Ureter (tissue), 1 donor: ENCODE data around the gene C19orf38. TPM values are rescaled to one million over a fixed set of nuclear protein-coding genes. Genes with fewer than 3 reads are reported as not detected.
"Not testable (repeated sequence)": the region's sequence is repeated elsewhere in the genome, so short reads cannot be mapped to it uniquely, and the experiment has no call there.

Experiments
- DNase-seq: peaks from one replicate; pipeline ENCODE4 v3.0.0-alpha.2; 2020; ENCODE audit warnings: low spot score
- total RNA-seq: library from RNA; stranded (reverse); gene quantifications from one replicate; pipeline ENCODE4 v1.2.4, GENCODE V29; 2023
- donor health status: DM: yes; HTN: yes; CAD: no.

The C19orf38 gene
- total RNA-seq, 1 donor from 2014 or later, result 0.99 TPM

DNA sequence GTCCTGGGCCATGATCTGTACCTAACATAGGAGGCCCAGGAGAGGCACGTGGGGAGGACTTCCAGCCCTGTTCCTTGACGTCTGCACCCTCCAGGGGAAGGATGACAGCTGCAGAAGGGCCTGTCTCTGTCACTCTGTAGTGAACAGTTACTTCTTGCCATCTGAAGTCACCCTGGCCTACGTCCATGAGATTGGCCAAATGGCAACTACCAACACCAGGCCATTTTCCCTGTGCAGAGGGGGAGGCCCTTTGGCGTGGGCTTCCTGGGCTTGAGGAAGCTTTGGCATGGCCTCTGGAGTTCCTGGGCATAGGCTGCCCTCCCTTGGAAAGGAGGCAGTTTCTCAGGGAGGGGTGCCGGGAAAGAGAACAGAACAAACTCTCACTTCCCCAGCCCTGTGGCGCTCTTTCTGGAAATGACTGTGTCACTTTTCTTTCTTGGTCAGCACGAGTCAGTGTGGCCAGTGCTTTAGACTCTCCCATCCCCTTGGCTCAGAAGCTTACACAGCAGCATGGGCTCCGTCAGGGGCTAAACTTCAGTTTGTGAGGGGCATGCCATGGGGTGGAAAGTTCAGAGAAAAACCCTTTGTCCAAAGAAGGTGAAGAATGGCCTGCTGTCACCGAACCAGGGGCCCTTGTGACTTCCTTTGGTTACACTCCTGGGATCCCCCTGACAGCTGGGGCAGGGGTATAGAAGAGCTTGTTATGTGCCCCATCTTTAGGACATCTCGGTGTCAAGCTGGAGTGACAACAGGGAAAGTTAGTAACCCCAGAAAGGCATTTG, 28.4 kb downstream of the C19orf38 start:
- DNase-seq, result no peak

DNA sequence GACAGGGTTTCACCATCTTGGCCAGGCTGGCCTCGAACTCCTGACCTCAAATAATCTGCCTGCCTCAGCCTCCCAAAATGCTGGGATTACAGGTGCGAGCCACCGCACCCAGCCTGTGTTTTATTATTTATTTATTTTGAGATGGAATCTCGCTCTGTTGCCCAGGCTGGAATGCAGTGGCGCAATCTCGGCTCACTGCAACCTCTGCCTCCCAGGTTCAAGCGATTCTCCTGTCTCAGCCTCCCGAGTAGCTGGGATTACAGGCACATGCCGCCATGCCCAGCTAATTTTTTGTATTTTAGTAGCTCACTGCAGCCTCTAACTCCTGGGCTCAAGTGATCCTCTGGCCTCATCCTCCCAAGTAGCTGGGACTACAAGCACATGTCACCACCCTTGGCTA, 29.4 kb downstream of the C19orf38 start:
- DNase-seq, result not testable (repeated sequence)

DNA sequence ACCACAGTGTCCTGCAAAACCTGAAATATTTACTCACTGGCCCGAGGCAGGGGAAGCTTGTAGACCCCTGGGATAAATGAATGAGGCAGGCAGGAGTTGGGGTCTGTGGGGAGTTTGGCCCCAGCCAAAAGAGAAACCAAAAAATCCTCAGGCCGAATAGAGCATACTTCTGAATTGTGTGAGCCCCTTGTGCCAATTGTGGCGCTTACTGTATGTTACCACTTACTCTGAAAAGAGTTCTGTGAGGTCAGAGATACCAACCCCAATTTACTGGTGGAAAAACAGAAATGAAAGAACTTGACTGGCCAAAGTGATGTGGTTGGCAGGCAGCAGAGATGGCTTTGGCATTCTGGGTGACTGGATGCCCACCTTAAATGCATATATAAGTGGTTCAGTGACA, 30.0 kb downstream of the C19orf38 start:
- DNase-seq, result no peak

DNA sequence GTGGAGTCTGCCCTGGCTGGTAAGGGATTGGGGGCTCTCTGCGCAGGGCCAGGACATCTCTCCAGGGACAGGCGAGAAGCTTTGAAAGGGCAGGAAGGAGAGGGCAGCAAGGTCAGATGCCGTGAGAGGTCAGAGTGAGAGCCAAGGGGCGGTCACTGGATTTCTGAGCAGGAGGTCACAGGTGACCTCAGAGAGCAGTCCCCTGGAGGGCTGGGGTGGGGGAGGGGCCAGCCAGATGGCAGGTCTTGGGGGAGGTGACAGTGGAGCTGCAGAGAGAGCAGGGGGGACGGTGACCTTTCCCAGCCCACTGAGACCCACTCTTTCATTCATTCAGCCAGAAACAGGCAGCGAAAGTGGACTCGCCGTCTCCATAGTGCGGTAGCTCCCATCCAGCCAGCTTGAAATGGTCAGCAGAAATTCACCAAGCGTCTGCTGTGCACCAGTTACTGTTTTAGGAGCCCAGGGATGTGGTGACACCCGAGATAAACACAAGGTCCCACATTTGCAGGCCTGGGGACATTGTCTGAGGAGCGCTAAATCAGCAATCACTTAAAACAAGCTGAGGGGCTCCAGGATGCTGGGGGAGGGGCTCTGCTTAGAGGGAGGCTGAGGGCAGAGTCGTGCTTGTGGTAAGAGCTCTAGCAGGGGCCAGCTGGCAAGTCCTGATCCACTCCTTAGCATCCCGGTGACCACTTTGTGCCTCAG, 33.3 kb downstream of the C19orf38 start:
- no peak for DNase-seq

DNA sequence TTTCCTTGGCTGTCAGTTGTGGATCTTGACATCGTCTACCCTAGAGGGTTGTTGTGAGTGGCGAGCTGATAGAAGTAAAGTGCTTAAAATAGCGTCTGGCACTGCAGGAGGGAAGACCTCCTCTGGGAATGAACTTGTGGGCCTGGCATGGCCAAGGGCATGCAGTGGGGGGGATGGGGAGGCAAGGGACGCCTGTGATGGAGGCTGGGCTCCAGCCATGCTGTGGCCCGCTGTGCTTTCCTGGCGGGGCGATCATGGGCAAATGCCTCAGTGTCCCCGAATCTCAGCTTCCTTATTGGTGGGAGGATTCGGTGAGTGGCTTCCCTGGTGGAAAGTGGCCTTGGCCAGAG, 33.9 kb downstream of the C19orf38 start:
- no peak for DNase-seq

DNA sequence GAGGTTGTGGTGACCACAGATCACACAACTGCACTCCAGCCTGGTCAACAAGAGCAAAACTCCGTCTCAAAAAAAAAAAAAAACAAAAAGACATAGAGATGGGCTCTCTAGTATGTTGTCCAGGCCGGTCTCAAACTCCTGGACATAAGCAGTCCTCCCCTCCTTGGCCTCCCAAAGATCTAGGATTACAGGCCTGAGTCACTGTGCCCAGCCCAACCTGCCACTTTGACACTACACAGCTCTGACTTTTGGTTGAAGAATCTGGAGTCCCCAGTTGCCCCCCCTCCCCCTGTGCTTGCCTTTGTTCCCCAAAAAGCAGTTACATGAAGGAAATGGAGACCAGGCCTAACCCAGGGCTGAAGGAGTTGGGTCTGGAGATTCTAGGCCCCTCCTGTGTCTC, 36.1 kb downstream of the C19orf38 start:
- DNase-seq, result no peak

DNA sequence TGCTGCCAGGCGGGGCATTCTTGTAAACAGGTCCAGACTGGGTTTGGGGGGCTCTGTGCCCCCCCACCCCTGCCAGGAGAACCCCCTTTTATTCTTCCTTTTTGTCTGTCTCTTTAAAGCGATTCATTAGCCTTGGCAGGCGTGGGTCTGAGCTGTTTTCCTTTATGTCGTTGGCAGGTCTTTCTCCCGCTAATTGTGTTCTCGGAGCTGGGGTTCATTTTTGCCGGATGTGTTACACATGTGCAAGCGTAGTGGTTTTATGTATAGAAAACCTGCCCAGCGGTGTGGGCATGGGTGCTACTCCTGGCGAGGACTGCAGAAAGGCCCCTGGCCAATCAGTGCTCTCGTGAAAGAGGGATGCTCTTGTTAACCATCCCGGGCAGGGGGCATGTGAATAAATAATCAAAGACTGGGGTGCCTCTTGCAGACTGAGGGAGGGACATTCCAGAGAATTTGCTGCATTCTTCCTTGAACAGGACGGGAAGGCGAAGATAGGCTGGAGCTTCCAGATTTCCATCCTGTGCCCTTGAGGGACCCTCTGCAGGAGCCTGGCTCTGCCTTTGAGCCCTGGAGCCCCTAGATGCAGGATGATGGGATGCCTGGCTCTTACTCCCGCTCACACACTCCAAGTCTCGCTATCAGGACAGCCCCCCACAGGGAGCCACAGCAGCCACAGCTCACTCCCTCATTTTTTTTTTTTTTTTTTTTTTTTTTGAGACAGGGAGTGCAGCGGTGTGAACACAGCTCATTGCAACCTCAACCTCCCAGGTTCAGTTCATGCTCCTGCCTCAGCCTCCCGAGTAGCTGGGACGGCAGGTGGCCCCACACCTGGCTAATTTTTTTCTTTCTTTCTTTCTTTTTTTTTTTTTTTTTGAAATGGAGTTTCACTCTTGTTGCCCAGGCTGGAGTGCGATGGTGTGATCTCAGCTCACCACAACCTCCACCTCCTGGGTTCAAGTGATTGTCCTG, 37.3 kb downstream of the C19orf38 start:
- DNase-seq, result no peak

DNA sequence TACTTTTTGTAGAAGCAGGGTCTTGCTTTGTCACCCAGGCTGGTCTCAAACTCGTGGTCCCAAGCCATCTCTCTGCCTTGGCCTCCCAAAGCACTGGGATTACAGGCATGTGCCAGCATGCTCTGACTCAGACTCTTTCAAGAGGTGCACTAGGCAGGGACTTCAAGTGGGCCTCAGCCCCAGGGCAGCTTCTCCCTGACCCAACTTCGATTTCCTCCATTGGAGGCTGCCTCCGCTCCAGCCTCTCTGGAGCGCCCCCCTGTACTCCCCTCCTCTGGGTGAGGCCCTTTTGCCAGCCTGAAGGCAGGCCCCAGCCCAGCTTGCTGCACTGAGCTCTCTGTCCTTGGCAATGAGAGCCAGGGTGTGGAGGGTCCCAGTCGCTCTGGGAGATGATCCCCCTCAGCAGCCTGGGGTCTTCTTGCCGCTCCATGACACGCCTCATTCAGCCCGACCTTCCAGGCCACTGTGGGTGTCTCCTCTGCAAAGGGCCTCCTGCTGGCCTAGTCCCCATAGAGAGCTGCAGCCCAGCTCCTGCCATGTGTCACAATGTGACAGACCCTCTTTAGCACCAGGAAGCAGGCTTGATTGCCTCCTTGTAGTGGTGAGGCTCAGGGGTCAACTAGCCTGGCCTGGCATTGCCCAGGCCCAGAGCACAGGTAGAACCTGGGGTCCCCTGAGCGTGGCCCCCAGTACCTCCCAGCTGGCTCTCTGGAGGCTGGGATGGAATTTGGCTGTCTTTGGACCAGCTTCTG, 39.6 kb downstream of the C19orf38 start:
- no peak for DNase-seq

DNA sequence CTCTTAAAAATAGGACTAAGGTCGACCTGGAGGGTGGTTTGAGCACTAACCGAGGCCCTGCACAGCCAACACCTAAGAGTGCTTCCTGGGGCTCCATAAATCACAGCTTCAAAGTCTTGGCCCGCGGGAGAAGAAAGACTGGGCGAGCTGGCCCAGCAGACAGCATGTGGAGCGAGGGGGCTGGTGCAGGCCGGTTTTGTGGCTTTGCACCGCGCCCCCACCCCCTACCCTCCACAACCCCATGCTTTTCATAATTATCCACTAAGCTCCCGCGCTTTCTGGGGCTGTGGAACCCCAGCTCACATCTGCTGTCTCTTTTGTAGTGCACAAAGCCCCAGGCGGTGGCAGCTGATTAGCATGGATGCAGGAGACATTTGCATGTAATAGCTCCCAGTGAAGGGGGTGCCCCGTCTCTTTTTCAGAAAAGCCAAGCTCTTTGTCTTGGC, 40.2 kb downstream of the C19orf38 start:
- no peak for DNase-seq

DNA sequence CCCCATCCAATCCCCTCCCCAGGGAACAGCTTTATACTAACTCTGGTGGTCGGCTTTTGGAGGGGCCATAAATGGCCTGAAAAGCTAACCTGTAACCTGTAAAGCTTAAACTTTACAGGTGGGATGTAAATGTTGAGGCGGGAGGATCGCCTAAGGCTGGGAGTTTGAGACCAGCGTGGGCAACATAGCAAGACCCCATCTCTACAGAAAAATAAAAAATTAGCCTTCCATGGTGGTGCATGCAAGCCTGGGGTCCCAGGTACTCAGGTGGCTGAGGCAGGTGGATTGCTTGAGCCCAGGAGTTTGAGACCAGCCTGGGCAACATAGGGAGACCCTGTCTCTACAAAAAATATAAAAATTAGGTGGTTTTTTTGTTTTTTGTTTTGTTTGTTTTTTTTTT, 41.7 kb downstream of the C19orf38 start:
- DNase-seq, result no peak

DNA sequence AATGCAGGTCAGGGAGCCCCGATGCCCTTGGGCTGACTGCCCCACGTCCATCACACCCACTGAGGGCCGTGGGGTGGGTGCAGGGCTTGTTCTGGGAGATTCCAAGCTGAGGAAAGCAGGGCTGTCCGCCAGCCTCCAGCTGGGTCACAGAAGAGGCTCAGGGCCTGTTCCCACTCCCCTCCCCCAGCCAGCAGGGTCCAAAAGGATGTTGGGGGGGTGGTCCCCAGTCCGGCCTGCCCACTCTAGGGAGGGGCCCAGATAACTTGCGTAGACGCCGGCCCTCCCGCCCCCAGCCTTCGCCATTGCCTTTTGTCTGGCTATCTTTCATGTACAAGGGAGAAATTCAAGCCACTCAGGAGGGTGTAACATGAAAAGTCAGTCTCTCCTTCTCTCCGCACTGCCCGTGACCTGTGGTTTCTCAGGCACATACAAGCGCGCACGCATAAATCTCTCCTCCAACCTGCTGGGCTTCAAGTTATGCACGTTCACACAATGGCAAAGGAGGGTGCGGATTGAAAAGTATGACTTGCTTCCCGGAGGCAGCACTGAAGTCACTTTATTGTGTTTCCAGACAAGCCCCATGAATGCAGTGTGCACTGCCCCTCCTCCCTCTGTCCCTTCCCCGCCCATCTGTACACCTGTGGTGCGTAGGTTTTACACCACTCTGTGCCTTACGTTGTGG, 43.3 kb downstream of the C19orf38 start:
- DNase-seq, result no peak

DNA sequence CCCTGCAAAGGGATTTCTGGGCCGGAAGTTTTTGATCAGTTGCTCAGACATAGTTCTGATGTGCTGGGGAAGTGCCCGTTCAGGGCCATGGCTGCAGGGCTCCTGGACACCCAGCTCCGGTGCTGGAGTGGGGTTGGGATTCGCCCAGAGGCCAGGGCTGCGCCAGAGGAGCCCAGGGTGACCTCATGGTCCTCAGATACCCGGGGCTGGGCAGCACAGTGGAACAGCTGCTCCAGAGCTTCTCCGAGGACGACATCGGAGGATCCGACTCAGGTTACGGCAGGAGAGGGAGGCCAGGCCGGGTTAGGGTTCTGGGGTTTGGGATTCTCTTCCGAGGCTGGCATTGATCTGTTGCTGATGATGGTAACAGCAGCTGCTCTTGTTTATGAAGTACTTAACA, 44.0 kb downstream of the C19orf38 start:
- no peak for DNase-seq

DNA sequence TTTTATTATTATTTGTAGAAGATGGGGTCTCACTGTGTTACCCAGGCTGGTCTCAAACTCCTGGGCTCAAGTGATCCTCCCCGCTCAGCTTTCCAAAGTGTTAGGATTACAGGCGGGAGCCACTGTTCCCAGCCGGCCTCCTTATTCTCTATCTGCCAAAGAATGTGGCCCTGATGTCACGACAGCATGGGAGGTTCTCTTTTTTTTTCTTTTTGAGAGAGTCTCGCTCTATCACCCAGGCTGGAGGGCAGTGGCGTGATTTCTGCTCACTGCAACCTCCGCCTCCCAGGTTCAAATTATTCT, 46.6 kb downstream of the C19orf38 start:
- DNase-seq, result no peak

DNA sequence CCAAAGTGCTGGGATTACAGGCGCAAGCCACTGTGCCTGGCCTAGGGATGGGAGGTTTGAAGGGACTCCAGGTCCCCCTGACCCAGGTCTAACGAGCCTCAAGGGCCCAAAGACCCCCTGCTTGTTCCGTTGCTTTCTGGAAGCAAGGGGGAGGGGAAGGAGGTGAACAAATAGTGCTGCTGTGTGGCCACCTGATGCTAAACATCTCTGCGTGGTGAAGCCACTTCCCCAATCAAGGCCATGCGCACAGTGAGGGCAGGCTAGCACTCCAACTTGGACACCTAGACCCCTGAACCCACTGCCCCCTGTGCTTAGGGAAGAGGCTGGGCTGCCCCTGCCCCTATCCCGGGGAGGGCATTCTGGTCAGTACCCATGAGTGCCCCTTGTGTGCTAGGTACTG, 47.1 kb downstream of the C19orf38 start:
- DNase-seq, result no peak

DNA sequence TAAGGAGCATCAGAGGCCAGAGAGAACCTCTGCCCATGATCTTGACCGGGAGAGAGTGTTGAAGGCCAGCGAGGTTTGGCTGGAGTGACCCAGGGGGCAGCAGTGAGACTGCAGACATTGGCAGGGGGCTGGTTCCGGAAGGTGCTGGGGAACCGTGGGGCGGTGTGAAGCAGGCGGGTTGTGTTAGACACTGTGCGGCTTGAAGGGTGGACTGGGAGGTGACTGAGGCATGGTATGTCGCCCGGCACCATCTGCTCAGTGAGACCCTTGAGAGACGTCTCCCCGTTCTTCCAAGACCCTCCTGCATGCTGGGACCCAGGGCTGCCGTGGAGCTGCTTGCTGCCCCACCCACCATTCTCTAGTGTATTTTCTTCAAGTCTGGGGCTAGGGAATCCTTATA, 47.7 kb downstream of the C19orf38 start:
- DNase-seq, result no peak

DNA sequence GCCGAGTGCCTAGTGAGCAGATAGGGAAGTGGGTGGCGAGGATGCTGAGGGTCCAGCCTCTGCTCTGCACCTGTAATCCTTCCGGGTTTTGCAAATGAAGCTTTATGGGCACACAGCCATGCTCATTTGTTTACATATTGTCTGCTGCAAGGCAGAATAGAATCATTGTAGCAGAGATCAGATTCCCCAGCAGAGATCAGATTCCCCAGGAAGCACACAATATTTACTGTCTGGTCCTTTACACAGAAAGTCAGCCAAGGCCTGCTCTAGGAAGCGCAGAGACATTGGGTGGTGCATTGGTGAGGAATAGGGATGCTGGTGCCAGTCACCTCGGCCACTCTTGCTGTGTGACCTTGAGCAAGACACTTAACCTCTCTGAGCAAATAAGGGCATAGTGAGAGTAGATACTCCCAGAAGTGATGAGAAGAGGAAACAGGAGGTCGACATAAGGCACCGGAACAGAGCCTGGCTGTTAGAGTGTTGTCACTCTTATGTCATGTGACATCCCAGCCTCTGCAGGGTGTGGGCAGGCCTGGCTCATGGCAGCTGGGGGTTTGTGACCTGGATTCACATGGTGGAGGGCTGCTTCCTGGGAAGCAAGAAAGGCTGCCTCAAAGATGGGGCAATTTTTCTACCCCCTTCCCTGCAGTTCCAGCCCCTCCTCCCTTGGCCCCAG, 48.8 kb downstream of the C19orf38 start:
- no peak for DNase-seq

DNA sequence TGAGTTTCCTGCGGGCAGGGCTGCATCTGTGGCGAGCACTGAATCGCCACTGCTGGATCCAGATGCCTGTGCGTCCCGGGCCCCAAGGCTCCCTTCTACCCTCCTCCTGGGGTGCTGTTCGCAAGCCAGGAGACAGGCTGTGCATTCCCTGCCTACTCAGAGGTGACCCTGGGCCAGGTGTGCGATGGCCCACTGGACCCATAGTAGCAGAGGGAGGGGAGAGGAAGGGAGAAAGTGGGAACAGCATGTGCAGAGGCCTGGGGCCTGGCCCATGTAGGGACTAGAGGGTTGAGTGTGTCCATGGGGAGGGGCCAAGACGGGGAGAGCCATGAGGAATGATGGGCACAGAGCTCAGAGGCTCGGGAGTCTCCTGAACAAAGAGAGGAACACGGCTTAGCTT, 50.4 kb downstream of the C19orf38 start:
- no peak for DNase-seq

DNA sequence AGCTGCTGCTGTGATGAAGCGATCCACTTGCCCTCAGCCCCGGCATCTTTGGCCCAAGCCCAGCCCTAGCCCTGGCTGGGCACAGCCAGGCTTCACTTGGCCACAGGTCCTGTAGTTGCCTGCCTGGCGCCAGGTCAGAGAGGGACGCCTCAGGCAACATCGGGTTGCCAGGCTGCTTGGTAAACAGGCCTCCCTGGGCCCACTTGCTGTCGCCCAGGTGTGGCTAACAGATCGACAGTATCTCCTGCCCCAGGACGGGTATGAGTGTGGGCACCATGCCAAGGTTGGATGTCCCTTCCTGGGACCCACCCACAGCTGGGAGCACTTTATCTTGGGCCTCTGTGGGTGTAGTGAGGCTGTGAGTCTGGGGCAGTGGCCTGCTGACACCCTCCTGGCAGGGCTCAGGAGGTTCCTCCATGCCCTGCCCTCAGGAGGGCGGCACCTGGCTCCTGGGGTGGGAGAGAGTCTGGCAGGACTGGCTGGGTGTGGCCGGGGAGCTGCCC, 51.0 kb downstream of the C19orf38 start:
- no peak for DNase-seq

DNA sequence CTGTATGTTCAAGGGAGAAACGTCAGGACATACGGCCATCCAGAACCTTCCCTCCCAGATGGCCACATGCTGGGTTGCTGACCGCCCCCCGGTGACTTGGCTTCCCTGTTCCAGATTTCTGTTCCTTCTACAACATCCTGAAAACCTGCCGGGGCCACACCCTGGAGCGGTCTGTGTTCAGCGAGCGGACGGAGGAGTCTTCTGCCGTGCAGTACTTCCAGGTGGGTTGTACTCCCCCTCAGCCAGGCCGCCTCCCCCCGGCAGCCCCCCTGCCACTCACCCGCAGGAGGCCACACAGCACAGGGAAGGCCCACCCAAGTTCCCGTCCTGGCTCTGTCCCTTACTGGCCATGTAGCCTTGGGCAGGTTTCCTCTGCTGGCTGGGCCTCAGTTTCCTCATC, 59.7 kb downstream of the C19orf38 start:
- DNase-seq, result no peak

DNA sequence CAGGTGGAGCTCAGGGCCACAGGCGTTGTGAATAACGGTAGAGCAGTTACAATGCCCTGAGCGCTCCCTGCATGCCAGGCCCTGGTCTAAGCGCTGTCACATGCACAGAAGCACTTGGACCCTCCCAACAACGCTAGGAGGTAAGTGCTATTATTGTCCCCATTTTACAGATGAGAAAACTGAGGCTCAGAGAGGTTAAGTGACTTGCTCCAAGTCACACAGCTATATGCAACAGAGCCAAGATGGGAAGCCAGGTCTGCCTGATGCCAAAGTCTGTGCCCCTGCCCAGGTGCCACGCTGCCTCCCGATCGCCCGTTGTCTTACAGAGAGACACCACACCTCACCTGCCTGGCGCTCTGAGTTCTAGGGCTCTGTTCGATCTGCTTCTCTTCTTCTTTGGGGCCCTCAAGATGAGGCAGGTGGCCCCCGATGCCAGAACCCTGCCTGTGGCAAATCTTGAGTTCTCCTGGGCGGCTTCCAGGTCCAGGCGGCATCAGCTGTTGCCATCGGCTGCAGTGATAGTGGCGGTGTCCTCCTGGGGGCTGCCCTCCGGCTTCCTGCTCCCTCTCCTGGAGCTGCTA, 60.3 kb downstream of the C19orf38 start:
- DNase-seq, result no peak
